ENCODE results near the gene RUNX1. TPM values are rescaled to one million over a fixed set of nuclear protein-coding genes. Genes with fewer than 3 reads are reported as not detected.

The RUNX1 gene
- total and polyA plus RNA-seq, 7 donors: 8.7 to 230 (median 30.1) TPM

DNA sequence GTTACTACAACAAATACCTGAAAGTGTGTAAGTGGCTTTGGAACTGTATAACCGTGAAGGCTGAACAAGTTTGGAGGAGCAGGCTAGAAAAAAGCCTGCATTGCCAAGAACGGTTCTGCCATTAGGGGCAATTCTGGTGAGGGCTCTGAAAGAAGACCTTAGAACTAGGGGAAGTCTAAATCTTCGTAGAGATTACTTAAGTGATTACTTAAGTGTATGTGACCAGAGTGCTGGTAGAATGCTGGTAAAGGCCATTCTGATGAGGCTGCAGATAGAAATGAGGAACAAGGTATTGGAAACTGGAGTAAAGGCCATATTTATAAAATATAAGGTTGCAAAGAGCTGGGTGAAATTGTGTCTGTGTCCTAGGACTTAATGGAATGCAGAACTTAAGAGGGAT lies 222.3 kb downstream of the RUNX1 start:
- intact Hi-C loops (cut with DNase I): no loop called here
- ATAC-seq (no peak), DNase-seq (no peak)
- Histone ChIP-seq H3K36me3 (ENCODE audit: insufficient read depth in 1 of 2, low read depth in 1 of 2) (peaks cover 13 to 100% of the 10 kb centered on the region in 2 donors), H3K9me3 (no peaks in the 10 kb centered on the region), H3K4me1 (no peaks in the 10 kb centered on the region), H3K27me3 (ENCODE audit: insufficient read depth in 3 of 3, low read length in 2 of 3) (no peaks in the 10 kb centered on the region), H3K27ac (no peak overlapping the region), H3K4me3 (no peak overlapping the region)
- TF ChIP-seq, protein P1, sequence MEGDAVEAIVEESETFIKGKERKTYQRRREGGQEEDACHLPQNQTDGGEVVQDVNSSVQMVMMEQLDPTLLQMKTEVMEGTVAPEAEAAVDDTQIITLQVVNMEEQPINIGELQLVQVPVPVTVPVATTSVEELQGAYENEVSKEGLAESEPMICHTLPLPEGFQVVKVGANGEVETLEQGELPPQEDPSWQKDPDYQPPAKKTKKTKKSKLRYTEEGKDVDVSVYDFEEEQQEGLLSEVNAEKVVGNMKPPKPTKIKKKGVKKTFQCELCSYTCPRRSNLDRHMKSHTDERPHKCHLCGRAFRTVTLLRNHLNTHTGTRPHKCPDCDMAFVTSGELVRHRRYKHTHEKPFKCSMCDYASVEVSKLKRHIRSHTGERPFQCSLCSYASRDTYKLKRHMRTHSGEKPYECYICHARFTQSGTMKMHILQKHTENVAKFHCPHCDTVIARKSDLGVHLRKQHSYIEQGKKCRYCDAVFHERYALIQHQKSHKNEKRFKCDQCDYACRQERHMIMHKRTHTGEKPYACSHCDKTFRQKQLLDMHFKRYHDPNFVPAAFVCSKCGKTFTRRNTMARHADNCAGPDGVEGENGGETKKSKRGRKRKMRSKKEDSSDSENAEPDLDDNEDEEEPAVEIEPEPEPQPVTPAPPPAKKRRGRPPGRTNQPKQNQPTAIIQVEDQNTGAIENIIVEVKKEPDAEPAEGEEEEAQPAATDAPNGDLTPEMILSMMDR (IDR thresholded peaks at IDR 0.05): no peak
- 83 to 86% (median 85%) methylated on average over 3 of the region's 3 CpGs for WGBS, 3 donors

DNA sequence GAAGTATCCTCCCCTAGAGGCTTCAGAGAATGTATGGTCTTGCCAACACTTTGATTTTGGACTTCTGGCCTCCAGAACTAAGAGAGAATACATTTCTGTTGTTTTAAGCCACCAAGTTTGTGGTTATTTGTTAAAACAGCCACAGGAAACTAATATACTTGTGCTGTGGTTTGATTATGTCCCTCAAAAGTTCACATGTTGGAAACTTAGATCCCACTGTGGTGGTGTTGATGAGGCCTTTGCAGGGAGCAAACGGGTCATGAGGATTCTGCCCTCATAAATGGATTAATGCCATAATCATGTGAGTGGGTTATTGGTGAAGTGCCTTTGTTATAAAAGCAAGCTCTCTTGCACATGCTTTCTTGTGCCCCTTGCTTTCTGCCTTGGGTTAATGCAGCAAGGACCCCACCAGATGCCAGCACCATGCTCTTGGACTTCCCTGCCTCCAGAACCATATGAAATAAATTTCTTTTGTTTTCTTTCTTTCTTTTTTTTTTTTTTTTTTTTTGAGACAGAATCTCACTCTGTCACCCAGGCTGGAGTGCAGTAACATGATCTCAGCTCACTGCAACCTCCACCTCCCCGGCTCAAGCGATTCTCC lies 223.1 kb downstream of the RUNX1 start:
- no peak for ATAC-seq
- no peak for DNase-seq
- Histone ChIP-seq H3K9me3 (no peaks in the 10 kb centered on the region), H3K4me3 (no peak overlapping the region), H3K4me1 (no peaks in the 10 kb centered on the region), H3K27me3 (ENCODE audit: insufficient read depth in 3 of 3, low read length in 2 of 3) (no peaks in the 10 kb centered on the region), H3K36me3 (ENCODE audit: insufficient read depth in 1 of 2, low read depth in 1 of 2) (peaks cover 16 to 100% of the 10 kb centered on the region in 2 donors), H3K27ac (no peak overlapping the region)
- TF ChIP-seq, protein P1 (IDR thresholded peaks at IDR 0.05): no peak
- WGBS, 3 donors: 82 to 93% (median 91%) methylated on average over 3 of the region's 3 CpGs
- intact Hi-C loops (cut with DNase I): no loop called here

DNA sequence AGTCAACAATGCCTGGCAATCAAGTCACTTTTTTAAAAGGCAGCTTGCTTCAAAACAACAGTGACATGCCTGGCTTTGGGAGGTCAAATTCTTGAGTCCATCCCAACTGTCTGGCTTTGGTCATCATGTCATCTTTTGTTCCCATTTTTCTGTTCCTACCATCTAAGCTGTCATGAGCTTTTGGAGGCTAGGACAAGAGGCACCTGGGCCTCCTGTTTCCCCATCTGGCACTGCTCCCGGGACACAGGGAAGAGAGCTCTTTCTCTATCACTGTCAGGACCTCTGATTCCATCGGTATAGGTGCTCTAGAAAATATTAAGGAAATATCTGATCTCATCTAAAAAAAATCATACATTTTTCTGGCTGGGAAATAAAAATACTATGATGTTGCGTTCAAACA lies 224.0 kb downstream of the RUNX1 start:
- Histone ChIP-seq H3K36me3 (ENCODE audit: insufficient read depth in 1 of 2, low read depth in 1 of 2) (peaks cover 11 to 95% of the 10 kb centered on the region in 2 donors), H3K27me3 (ENCODE audit: insufficient read depth in 3 of 3, low read length in 2 of 3) (no peaks in the 10 kb centered on the region), H3K4me3 (no peak overlapping the region), H3K9me3 (no peaks in the 10 kb centered on the region), H3K4me1 (peaks cover 3% of the 10 kb centered on the region), H3K27ac (no peak overlapping the region)
- TF ChIP-seq, protein P1 (IDR thresholded peaks at IDR 0.05): no peak
- no peak for DNase-seq
- no peak for ATAC-seq
- WGBS, 3 donors: 92 to 96% (median 94%) methylated on average over 3 of the region's 3 CpGs
- intact Hi-C loops (cut with DNase I): no loop called here

DNA sequence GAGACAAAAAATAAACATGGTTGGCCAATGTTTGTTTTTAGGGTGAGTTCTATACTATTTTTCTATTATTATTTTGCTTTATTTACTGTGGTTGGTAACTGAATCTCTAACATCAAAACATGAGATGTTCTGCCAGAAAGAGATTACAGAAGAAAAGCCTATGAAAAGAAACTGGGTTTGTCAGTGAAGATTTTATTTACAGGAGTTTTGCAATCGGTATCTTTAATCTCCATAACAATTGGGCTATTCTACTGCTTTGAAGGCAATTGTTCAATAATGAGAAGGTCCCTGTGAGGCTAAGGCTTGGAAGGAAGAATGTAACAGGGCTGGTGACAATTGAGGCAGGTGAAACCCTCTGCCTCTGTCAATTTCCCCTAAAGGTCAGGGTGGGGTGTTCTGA lies 224.8 kb downstream of the RUNX1 start:
- no peaks in the 10 kb centered on the region for H3K27me3 ChIP-seq (ENCODE audit: insufficient read depth in 3 of 3, low read length in 2 of 3)
- peaks cover 11 to 88% of the 10 kb centered on the region in 2 donors for H3K36me3 ChIP-seq (ENCODE audit: insufficient read depth in 1 of 2, low read depth in 1 of 2)
- TF ChIP-seq, protein P1 (IDR thresholded peaks at IDR 0.05): no peak
- intact Hi-C loops (cut with DNase I): no loop called here
- ATAC-seq (no peak), DNase-seq (no peak)
- no peak overlapping the region for H3K4me3 ChIP-seq
- H3K9me3 ChIP-seq: no peaks in the 10 kb centered on the region
- peaks cover 10% of the 10 kb centered on the region for H3K4me1 ChIP-seq
- WGBS, 3 donors: 30 to 67% (median 31%) methylated on average over 1 of the region's 1 CpG
- no peak overlapping the region for H3K27ac ChIP-seq

DNA sequence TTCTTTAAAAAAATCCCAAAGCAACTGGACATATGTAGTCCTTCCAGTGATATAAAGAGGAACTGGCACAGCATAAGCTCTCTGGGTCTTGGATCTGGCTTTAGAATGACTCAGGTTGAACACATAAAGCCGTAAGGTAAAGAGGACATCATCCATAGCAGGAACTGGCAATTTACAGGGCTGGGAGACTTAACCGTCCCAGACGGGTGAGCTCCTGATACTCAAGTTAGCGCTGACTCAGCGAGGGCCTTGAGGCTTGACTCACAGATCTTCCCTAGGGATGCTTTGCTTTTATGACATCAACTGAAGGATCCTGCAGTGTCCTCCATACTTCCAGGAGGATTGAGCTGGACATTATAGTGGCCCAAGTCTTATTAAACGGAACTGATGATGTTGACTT lies 226.2 kb downstream of the RUNX1 start:
- Histone ChIP-seq H3K27me3 (ENCODE audit: insufficient read depth in 3 of 3, low read length in 2 of 3) (no peaks in the 10 kb centered on the region), H3K36me3 (ENCODE audit: insufficient read depth in 1 of 2, low read depth in 1 of 2) (peaks cover 8 to 85% of the 10 kb centered on the region in 2 donors), H3K9me3 (no peaks in the 10 kb centered on the region), H3K4me3 (no peak overlapping the region), H3K27ac (no peak overlapping the region), H3K4me1 (peaks cover 20% of the 10 kb centered on the region)
- TF ChIP-seq, protein P1 (IDR thresholded peaks at IDR 0.05): no peak
- 92 to 93% (median 93%) methylated on average over 6 of the region's 6 CpGs for WGBS, 3 donors
- peak in 2 of 4 donors; percentile 17 to 23 for ATAC-seq
- intact Hi-C loops (cut with DNase I): no loop called here
- DNase-seq: no peak

Measured in psoas muscle (tissue), 8 donors.